ENCODE measurements around the gene MROH7.

DNA sequence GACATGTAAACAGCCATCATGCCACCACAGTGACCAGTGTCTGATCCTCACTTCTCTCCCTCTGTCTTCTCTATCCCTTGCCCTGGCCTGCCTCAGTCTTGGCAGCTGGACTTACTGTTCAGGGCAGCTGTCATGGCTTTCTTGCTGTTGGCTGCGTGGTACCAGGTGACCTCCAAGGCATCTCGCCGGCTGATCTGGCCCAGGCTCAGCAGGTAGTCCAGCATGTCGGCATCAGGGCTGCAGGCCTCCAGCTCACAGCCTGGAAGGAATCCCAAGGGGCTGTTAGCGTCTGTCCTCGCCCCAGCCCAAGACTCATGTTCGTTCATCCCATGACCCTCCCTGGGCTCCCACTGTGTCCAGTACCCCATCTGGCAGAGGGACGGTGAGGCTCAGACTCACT is 21.8 kb upstream of the MROH7 start:
- TF ChIP-seq, protein P1, sequence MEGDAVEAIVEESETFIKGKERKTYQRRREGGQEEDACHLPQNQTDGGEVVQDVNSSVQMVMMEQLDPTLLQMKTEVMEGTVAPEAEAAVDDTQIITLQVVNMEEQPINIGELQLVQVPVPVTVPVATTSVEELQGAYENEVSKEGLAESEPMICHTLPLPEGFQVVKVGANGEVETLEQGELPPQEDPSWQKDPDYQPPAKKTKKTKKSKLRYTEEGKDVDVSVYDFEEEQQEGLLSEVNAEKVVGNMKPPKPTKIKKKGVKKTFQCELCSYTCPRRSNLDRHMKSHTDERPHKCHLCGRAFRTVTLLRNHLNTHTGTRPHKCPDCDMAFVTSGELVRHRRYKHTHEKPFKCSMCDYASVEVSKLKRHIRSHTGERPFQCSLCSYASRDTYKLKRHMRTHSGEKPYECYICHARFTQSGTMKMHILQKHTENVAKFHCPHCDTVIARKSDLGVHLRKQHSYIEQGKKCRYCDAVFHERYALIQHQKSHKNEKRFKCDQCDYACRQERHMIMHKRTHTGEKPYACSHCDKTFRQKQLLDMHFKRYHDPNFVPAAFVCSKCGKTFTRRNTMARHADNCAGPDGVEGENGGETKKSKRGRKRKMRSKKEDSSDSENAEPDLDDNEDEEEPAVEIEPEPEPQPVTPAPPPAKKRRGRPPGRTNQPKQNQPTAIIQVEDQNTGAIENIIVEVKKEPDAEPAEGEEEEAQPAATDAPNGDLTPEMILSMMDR (IDR thresholded peaks at IDR 0.05; ENCODE audit: poor library complexity), result no peak
- no peak for TF ChIP-seq EZH2 (IDR thresholded peaks at IDR 0.05; ENCODE audit: borderline replicate concordance)
